GM12875 (cell line): ENCODE results near the gene RNF44.

Source experiments
- H3K4me3 ChIP-seq: one replicate; pipeline ENCODE4 v1.5.1; 2011; ENCODE audit warnings: low read depth, low read length, control low read depth
- TF ChIP-seq, protein P1 (sequence below): IDR thresholded peaks from 2 replicates; pipeline ENCODE4 v1.5.1; 2011; ENCODE audit warnings: low read depth, mild to moderate bottlenecking, control low read depth, inconsistent platforms, low read length, moderate library complexity, borderline replicate concordance; ENCODE audit not compliant: insufficient read depth

Gene RNF44

GRCh38 chr5:176521286-176521685 lies 15.9 kb downstream of the RNF44 start:
- no peak overlapping the region for H3K4me3 ChIP-seq
- TF ChIP-seq, protein P1, sequence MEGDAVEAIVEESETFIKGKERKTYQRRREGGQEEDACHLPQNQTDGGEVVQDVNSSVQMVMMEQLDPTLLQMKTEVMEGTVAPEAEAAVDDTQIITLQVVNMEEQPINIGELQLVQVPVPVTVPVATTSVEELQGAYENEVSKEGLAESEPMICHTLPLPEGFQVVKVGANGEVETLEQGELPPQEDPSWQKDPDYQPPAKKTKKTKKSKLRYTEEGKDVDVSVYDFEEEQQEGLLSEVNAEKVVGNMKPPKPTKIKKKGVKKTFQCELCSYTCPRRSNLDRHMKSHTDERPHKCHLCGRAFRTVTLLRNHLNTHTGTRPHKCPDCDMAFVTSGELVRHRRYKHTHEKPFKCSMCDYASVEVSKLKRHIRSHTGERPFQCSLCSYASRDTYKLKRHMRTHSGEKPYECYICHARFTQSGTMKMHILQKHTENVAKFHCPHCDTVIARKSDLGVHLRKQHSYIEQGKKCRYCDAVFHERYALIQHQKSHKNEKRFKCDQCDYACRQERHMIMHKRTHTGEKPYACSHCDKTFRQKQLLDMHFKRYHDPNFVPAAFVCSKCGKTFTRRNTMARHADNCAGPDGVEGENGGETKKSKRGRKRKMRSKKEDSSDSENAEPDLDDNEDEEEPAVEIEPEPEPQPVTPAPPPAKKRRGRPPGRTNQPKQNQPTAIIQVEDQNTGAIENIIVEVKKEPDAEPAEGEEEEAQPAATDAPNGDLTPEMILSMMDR: no peak

GRCh38 chr5:176519810-176520720 lies 17.1 kb downstream of the RNF44 start:
- no peak overlapping the region for H3K4me3 ChIP-seq
- TF ChIP-seq, protein P1: no peak

DNA sequence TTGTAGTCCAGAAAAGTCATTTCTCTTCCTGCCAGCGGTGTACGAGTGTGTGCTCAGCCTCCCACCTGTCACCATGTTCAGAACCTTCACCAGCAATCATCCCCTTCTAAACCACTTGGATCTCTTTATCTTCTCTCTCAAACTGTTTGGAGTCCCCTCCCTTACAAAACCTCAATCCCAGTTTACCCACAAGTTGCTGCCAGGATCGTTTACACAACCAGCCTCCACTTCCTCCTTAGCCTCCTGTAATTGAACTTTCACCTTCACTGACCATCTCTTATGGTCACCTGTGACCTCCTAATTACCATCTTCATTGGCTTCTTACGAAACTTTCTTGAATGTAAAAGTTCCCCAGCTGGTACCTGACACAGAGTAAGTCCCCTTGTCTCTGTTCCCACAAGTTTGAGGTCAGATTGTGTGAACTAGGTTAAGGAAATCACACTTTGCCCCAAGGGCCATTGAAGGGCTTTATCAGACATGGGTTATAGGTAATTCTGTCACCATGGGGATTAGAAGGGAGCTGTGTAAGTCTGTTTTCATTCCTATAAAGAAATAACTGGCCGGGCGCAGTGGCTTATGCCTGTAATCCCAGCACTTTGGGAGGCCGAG lies 20.0 kb downstream of the RNF44 start:
- H3K4me3 ChIP-seq: no peak overlapping the region
- TF ChIP-seq, protein P1: no peak

- TF ChIP-seq, protein P1: no peak
- H3K4me3 ChIP-seq: no peak overlapping the region
These were observed 21.8 kb downstream of the RNF44 start for GRCh38 chr5:176515396-176515795.

DNA sequence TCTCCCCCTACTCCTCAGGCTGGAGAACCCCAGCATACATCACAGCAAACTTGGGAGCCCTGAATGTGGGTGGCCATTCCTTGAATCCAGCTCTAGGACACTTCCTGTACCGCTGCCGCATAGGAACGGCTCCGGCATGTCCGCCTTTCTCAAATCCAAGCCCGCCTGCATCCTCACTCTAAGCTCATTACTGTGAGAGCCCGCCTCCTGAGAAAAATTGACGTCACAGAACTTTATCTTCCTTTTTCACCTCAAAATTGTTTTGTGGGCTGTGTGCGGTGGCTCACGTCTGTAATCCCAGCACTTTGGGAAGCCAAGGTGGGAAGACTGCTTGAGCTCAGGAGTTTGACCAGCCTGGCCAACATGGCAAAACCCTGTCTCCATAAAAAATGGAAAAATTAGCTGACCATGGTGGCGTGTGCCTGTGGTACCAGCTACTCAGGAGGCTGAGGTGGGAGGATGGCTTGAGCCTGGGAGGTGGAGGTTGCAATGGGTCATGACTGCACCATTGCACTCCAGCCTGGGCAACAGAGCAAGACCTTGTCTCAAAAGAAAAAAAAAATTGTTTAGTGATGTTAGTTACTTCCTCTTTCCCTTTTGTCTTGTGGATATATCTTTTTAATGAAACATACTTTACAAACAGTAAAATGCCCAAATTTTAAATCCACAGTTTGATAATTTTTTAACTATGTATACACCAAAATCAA lies 22.8 kb downstream of the RNF44 start:
- no peak overlapping the region for H3K4me3 ChIP-seq
- TF ChIP-seq, protein P1: no peak

DNA sequence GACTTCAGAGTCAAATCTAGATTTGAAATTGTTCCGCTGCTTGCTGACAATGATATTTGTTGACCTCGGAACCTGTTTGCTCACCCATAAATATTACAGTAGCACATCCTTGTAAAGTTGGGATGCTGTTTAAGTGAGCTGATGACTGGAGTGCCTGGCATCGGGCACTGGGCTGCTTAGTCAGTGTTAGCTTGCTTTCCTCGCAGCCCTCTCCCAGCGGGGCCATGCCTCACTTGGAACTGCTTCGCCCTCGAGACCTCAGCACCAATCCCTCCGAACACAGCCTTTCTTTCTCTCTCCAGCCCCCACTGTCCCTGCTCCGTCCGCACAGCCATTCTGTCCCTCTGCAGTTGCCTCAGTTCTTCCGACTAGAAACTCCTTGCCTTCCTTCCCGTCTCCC lies 23.4 kb downstream of the RNF44 start:
- TF ChIP-seq, protein P1: no peak
- no peak overlapping the region for H3K4me3 ChIP-seq
